Neural cell (in vitro differentiated cells): ENCODE measurements around the gene SLC9A3. TPM values are rescaled to one million over a fixed set of nuclear protein-coding genes. Genes with fewer than 3 reads are reported as not detected.

ENCODE experiments used
- H2AFZ ChIP-seq: fragments of 200-600, 300-800 bp; sonication (generic), shearing (Covaris generic); 2 replicates; pipeline ENCODE4 v1.6.0; 2014; ENCODE audit warnings: low read depth, mild to moderate bottlenecking, antibody characterized with exemption, low read length, moderate library complexity
- H3F3A ChIP-seq: fragments of 200-600 bp; shearing (Covaris generic); 2 replicates; pipeline ENCODE4 v1.6.1; 2016; ENCODE audit warnings: mild to moderate bottlenecking, moderate library complexity, mixed read lengths, antibody characterized with exemption, low read length; ENCODE audit not compliant: insufficient read depth, poor library complexity, severe bottlenecking
- H3K27ac ChIP-seq: fragments of 200-600, 300-800 bp; sonication (generic), shearing (Covaris generic); 2 replicates; pipeline ENCODE4 v1.5.1; 2014; ENCODE audit warnings: mild to moderate bottlenecking, low read length, moderate library complexity
- H3K27me3 ChIP-seq: fragments of 300-800, 200-600 bp; sonication (generic), shearing (Covaris generic); 2 replicates; pipeline ENCODE4 v1.6.0; 2014; ENCODE audit warnings: mild to moderate bottlenecking, low read depth, low read length, moderate library complexity; ENCODE audit not compliant: insufficient read depth
- H3K36me3 ChIP-seq: fragments of 300-800, 200-600 bp; sonication (generic), shearing (Covaris generic); 2 replicates; pipeline ENCODE4 v1.5.1; 2014; ENCODE audit warnings: mild to moderate bottlenecking, antibody characterized with exemption, low read length, moderate library complexity; ENCODE audit not compliant: insufficient read depth
- H3K4me2 ChIP-seq: fragments of 300-800, 200-600 bp; sonication (generic), shearing (Covaris generic); 2 replicates; pipeline ENCODE4 v1.6.0; 2014; ENCODE audit warnings: mild to moderate bottlenecking, low read length
- H3K4me3 ChIP-seq: fragments of 300-800, 200-600 bp; sonication (generic), shearing (Covaris generic); 2 replicates; pipeline ENCODE4 v1.5.1; 2014; ENCODE audit warnings: mild to moderate bottlenecking, low read length, moderate library complexity
- H3K79me2 ChIP-seq: fragments of 200-600 bp; shearing (Covaris generic); replicated peaks from 2 replicates; pipeline ENCODE4 v1.6.0; 2014; ENCODE audit warnings: mild to moderate bottlenecking, low read length, moderate library complexity; ENCODE audit not compliant: insufficient read depth
- H3K9ac ChIP-seq: fragments of 300-800, 200-600 bp; sonication (generic), shearing (Covaris generic); 2 replicates; pipeline ENCODE4 v1.6.1; 2016; ENCODE audit warnings: mild to moderate bottlenecking, low read length, mixed read lengths
- H3K9me2 ChIP-seq: fragments of 200-600 bp; shearing (Covaris generic); 2 replicates; pipeline ENCODE4 v1.6.1; 2016; ENCODE audit warnings: mild to moderate bottlenecking, low read length, mixed read lengths; ENCODE audit not compliant: insufficient read depth
- H3K9me3 ChIP-seq: fragments of 200-600, 300-800 bp; sonication (generic), shearing (Covaris generic); 2 replicates; pipeline ENCODE4 v1.6.1; 2016; ENCODE audit warnings: mild to moderate bottlenecking, mixed run types, low read length, moderate library complexity, mixed read lengths
- H4K20me1 ChIP-seq: fragments of 200-600 bp; shearing (Covaris generic); 2 replicates; pipeline ENCODE4 v1.6.1; 2016; ENCODE audit warnings: mild to moderate bottlenecking, mixed run types; ENCODE audit not compliant: insufficient read depth
- EP300 ChIP-seq: fragments of 450-650 bp; conservative IDR thresholded peaks from 2 replicates; pipeline ENCODE4 v1.6.1; 2014; ENCODE audit warnings: antibody characterized with exemption, mild to moderate bottlenecking, moderate library complexity; ENCODE audit not compliant: poor library complexity, severe bottlenecking
- EZH2 ChIP-seq: fragments of 200-600, 300-800 bp; shearing (Covaris generic), sonication (generic); IDR thresholded peaks from 2 replicates; pipeline ENCODE4 v1.6.1; 2014; ENCODE audit warnings: antibody characterized with exemption, low read length, borderline replicate concordance, mild to moderate bottlenecking; ENCODE audit not compliant: insufficient read depth, poor library complexity, severe bottlenecking
- MXI1 ChIP-seq: fragments of 450-650 bp; conservative IDR thresholded peaks from 2 replicates; pipeline ENCODE4 v1.6.1; 2014; ENCODE audit warnings: antibody characterized with exemption, mild to moderate bottlenecking; ENCODE audit not compliant: poor library complexity, severe bottlenecking
- POLR2AphosphoS5 ChIP-seq: IDR thresholded peaks from 2 replicates; pipeline ENCODE4 v1.6.1; 2012
- RAD21 ChIP-seq: fragments of 450-650 bp; conservative IDR thresholded peaks from 2 replicates; pipeline ENCODE4 v1.6.1; 2014; ENCODE audit warnings: antibody characterized with exemption, mild to moderate bottlenecking, moderate library complexity
- SMC3 ChIP-seq: fragments of 450-650 bp; conservative IDR thresholded peaks from 2 replicates; pipeline ENCODE4 v1.6.1; 2014; ENCODE audit warnings: antibody characterized with exemption, mild to moderate bottlenecking, moderate library complexity; ENCODE audit not compliant: poor library complexity
- TAF1 ChIP-seq: IDR thresholded peaks from 2 replicates; pipeline ENCODE4 v1.6.1; 2012; ENCODE audit warnings: low read depth
- polyA plus RNA-seq: library from polyadenylated mRNA; depleted of rRNA; stranded (reverse); fragments of >200 nt; gene quantifications from 2 replicates; pipeline ENCODE4 v1.2.3, GENCODE V29; 2014
- TF ChIP-seq, protein P1 (sequence below): IDR thresholded peaks from 2 replicates; pipeline ENCODE4 v1.6.1; 2012; ENCODE audit warnings: borderline replicate concordance
- TF ChIP-seq, protein P2 (sequence below): fragments of 450-650 bp; IDR thresholded peaks from 2 replicates; pipeline ENCODE4 v1.5.1; 2014; ENCODE audit warnings: antibody characterized with exemption, mild to moderate bottlenecking, moderate library complexity; ENCODE audit not compliant: poor library complexity, severe bottlenecking

SLC9A3 gene
- polyA plus RNA-seq, 1 donor from 2014 or later: 4.0 TPM

DNA sequence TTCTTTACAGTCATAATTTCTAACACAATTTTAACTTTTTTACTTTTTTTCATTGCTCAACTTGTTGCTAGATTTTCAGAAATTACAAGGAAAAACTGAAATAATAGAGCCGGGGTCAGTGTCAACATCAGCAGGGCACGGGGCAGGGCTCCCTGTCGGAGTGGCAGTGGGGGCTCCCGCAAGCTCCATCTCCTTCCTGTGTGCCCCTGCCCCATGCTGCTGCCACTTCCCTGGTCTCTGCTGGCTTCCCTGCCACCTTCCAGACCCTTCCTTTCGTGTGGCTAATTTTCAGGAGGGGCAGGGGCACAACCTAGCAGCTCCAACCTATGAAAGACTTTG, 82.3 kb downstream of the SLC9A3 start:
- Histone ChIP-seq H3K4me3 (peak overlapping the region; percentile 99), H3K9ac (peak overlapping the region; percentile 87), H3K4me2 (peak overlapping the region; percentile 83), H3K36me3 (peaks cover 2% of the 10 kb centered on the region), H3K27me3 (no peaks in the 10 kb centered on the region), H3K27ac (no peak overlapping the region), H3K9me3 (no peaks in the 10 kb centered on the region), H3K79me2 (peaks cover 24% of the 10 kb centered on the region), H3K9me2 (no peaks in the 10 kb centered on the region), H4K20me1 (no peaks in the 10 kb centered on the region), H3F3A (no peaks in the 10 kb centered on the region), H2AFZ (peak overlapping the region; percentile 85)
- TF ChIP-seq, protein P1, sequence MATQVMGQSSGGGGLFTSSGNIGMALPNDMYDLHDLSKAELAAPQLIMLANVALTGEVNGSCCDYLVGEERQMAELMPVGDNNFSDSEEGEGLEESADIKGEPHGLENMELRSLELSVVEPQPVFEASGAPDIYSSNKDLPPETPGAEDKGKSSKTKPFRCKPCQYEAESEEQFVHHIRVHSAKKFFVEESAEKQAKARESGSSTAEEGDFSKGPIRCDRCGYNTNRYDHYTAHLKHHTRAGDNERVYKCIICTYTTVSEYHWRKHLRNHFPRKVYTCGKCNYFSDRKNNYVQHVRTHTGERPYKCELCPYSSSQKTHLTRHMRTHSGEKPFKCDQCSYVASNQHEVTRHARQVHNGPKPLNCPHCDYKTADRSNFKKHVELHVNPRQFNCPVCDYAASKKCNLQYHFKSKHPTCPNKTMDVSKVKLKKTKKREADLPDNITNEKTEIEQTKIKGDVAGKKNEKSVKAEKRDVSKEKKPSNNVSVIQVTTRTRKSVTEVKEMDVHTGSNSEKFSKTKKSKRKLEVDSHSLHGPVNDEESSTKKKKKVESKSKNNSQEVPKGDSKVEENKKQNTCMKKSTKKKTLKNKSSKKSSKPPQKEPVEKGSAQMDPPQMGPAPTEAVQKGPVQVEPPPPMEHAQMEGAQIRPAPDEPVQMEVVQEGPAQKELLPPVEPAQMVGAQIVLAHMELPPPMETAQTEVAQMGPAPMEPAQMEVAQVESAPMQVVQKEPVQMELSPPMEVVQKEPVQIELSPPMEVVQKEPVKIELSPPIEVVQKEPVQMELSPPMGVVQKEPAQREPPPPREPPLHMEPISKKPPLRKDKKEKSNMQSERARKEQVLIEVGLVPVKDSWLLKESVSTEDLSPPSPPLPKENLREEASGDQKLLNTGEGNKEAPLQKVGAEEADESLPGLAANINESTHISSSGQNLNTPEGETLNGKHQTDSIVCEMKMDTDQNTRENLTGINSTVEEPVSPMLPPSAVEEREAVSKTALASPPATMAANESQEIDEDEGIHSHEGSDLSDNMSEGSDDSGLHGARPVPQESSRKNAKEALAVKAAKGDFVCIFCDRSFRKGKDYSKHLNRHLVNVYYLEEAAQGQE: no peak
- TF ChIP-seq SMC3 (no peak), TAF1 (no peak), MXI1 (no peak), EP300 (no peak), EZH2 (no peak), POLR2AphosphoS5 (no peak), RAD21 (no peak)
- TF ChIP-seq, protein P2, sequence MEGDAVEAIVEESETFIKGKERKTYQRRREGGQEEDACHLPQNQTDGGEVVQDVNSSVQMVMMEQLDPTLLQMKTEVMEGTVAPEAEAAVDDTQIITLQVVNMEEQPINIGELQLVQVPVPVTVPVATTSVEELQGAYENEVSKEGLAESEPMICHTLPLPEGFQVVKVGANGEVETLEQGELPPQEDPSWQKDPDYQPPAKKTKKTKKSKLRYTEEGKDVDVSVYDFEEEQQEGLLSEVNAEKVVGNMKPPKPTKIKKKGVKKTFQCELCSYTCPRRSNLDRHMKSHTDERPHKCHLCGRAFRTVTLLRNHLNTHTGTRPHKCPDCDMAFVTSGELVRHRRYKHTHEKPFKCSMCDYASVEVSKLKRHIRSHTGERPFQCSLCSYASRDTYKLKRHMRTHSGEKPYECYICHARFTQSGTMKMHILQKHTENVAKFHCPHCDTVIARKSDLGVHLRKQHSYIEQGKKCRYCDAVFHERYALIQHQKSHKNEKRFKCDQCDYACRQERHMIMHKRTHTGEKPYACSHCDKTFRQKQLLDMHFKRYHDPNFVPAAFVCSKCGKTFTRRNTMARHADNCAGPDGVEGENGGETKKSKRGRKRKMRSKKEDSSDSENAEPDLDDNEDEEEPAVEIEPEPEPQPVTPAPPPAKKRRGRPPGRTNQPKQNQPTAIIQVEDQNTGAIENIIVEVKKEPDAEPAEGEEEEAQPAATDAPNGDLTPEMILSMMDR: no peak

DNA sequence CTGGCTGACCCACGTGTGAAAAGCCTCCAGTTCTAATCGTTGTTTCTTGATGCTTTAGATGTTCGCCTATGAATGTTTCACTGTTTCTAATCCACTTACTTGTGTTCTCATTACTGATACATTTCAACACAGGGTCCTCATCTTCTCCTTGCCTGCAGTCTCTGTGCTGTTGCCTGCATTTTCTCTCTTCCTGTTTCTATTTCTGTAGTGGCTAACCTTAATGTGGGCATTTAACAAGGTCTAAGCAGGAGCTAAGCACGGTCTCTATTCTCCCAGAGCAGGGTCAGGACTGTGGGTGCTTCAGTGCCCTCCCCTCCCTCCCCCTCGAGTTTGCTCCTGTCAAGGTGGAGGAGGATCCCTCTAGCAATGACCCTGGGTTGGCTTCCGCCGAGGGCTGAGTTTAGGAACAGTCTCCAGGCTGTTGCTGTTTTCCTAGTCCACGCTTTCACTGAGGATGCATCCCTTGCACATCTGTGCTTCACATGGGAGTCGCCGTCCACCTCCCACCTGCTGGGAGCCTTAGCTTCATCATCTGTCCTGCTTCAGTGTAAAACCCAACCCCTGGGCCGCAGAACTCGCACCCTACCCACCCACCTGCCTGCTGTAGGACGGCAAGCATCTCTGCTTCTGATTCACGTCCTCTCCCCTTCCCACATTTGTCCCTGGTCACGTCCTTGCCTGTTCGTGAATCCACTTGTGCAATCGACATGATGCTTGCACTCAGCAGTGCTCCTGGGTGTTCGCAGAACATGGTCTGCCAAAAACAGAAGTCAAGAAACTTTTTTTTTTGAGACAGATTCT, 83.6 kb downstream of the SLC9A3 start:
- no peaks in the 10 kb centered on the region for H4K20me1 ChIP-seq
- no peak overlapping the region for H2AFZ ChIP-seq
- no peaks in the 10 kb centered on the region for H3K36me3 ChIP-seq
- H3K4me2 ChIP-seq: no peak overlapping the region
- H3K9ac ChIP-seq: no peak overlapping the region
- H3K4me3 ChIP-seq: no peak overlapping the region
- H3K27ac ChIP-seq: no peak overlapping the region
- H3F3A ChIP-seq: no peaks in the 10 kb centered on the region
- H3K9me2 ChIP-seq: no peaks in the 10 kb centered on the region
- no peaks in the 10 kb centered on the region for H3K9me3 ChIP-seq
- H3K27me3 ChIP-seq: no peaks in the 10 kb centered on the region
- TF ChIP-seq, protein P1: no peak
- TF ChIP-seq EZH2 (no peak), POLR2AphosphoS5 (no peak), EP300 (no peak), SMC3 (no peak), MXI1 (no peak), TAF1 (no peak), RAD21 (no peak)
- TF ChIP-seq, protein P2: no peak
- peaks cover 24% of the 10 kb centered on the region for H3K79me2 ChIP-seq
